ENCODE results near the gene PI3. TPM values are rescaled to one million over a fixed set of nuclear protein-coding genes. Genes with fewer than 3 reads are reported as not detected.
"Not testable (repeated sequence)": the region's sequence is repeated elsewhere in the genome, so short reads cannot be mapped to it uniquely, and the experiment has no call there.

The PI3 gene
- total and polyA plus RNA-seq, 2 experiments from 2014 or later: not detected

- TF ChIP-seq EZH2 (IDR thresholded peaks at IDR 0.05; ENCODE audit: low read depth, unreplicated experiment) (no peak), EZH2phosphoT487 (IDR thresholded peaks at IDR 0.05; ENCODE audit: unreplicated experiment) (no peak)
- TF ChIP-seq, protein P1, sequence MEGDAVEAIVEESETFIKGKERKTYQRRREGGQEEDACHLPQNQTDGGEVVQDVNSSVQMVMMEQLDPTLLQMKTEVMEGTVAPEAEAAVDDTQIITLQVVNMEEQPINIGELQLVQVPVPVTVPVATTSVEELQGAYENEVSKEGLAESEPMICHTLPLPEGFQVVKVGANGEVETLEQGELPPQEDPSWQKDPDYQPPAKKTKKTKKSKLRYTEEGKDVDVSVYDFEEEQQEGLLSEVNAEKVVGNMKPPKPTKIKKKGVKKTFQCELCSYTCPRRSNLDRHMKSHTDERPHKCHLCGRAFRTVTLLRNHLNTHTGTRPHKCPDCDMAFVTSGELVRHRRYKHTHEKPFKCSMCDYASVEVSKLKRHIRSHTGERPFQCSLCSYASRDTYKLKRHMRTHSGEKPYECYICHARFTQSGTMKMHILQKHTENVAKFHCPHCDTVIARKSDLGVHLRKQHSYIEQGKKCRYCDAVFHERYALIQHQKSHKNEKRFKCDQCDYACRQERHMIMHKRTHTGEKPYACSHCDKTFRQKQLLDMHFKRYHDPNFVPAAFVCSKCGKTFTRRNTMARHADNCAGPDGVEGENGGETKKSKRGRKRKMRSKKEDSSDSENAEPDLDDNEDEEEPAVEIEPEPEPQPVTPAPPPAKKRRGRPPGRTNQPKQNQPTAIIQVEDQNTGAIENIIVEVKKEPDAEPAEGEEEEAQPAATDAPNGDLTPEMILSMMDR (conservative IDR thresholded peaks at IDR 0.05; ENCODE audit: low read depth in 2 of 2): peak; percentile 94 to 95
- no peak overlapping the region for H3K27ac Mint-ChIP-seq
- Histone ChIP-seq H3K4me2 (no peak overlapping the region), H2AFZ (peak overlapping the region; percentile 87), H3K79me2 (replicated peaks; ENCODE audit: insufficient read depth) (no peaks in the 10 kb centered on the region), H3K4me3 (no peak overlapping the region), H3K36me3 (ENCODE audit: insufficient read depth) (no peaks in the 10 kb centered on the region), H4K20me1 (replicated peaks; ENCODE audit: insufficient read depth) (no peaks in the 10 kb centered on the region), H3K9me2 (ENCODE audit: insufficient read depth) (0 out of 2 replicates have a peak, but pooled peaks cover 10% of the 10 kb centered on the region), H3K4me1 (ENCODE audit: insufficient read depth) (no peaks in the 10 kb centered on the region), H3K27ac (ENCODE audit: low read depth) (no peak overlapping the region), H3K27me3 (ENCODE audit: insufficient read depth) (no peaks in the 10 kb centered on the region), H3F3A (replicated peaks; ENCODE audit: low read depth) (no peaks in the 10 kb centered on the region)
- H3K4me1 Mint-ChIP-seq: no peaks in the 10 kb centered on the region
- H3K9me3 Mint-ChIP-seq: no peaks in the 10 kb centered on the region
- peak; percentile 90 for DNase-seq (ENCODE audit: low spot score)
- no peaks in the 10 kb centered on the region for H3K27me3 Mint-ChIP-seq (ENCODE audit: insufficient read depth, low read depth, poor library complexity)
- no peaks in the 10 kb centered on the region for H3K36me3 Mint-ChIP-seq (ENCODE audit: low read depth)
- H3K4me3 Mint-ChIP-seq: no peak overlapping the region
- peak; percentile 100 for ATAC-seq
These were observed 36.0 kb upstream of the PI3 start for GRCh38 chr20:45138561-45139300.

DNA sequence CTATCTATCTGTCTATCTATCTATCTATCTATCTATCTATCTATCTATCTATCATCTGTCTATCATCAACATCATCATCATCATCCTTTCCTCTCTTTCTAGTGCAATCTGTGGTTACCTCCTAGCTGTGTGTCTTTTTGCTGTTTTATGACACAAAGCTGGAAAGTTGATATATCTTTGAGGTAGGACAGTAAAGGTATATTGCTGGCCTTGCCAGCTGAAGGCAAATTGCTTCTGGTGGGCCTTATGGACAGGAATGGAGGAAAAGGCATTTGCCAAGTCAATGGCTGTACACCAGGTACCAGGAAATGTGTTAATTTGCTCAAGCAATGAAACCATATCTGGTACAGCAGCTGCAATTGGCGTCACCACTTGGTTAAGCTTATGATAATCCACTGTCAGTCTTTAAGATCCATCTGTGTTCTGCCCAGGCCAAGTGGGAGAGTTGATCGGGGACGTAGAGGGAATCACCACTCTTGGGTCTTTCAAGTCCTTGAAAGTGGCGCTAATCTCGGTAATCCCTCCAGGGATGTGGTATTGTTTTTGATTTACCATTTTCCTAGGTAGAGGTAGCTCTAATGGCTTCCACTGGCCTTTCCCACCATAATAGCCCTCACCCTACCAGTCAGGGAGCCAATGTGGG, 34.8 kb upstream of the PI3 start:
- H4K20me1 ChIP-seq (replicated peaks; ENCODE audit: insufficient read depth); H3K4me3 Mint-ChIP-seq; H3K27ac ChIP-seq (ENCODE audit: low read depth); H2AFZ ChIP-seq; H3K27ac Mint-ChIP-seq; H3K4me1 Mint-ChIP-seq; H3K4me2 ChIP-seq; ATAC-seq; H3K27me3 Mint-ChIP-seq (ENCODE audit: insufficient read depth, low read depth, poor library complexity); H3K36me3 Mint-ChIP-seq (ENCODE audit: low read depth); H3K4me3 ChIP-seq; H3F3A ChIP-seq (replicated peaks; ENCODE audit: low read depth); H3K27me3 ChIP-seq (ENCODE audit: insufficient read depth); H3K9me3 Mint-ChIP-seq; H3K4me1 ChIP-seq (ENCODE audit: insufficient read depth); H3K79me2 ChIP-seq (replicated peaks; ENCODE audit: insufficient read depth); H3K36me3 ChIP-seq (ENCODE audit: insufficient read depth); DNase-seq (ENCODE audit: low spot score): not testable (repeated sequence)
- H3K9me2 ChIP-seq (ENCODE audit: insufficient read depth): 0 out of 2 replicates have a peak, but pooled peaks cover 10% of the 10 kb centered on the region

- H3F3A ChIP-seq (replicated peaks; ENCODE audit: low read depth): no peaks in the 10 kb centered on the region
- no peak overlapping the region for H3K27ac ChIP-seq (ENCODE audit: low read depth)
- no peak for DNase-seq (ENCODE audit: low spot score)
- Mint-ChIP-seq H3K4me1 (no peaks in the 10 kb centered on the region), H3K27me3 (ENCODE audit: insufficient read depth, low read depth, poor library complexity) (no peaks in the 10 kb centered on the region), H3K27ac (no peak overlapping the region), H3K4me3 (no peak overlapping the region), H3K36me3 (ENCODE audit: low read depth) (no peaks in the 10 kb centered on the region), H3K9me3 (no peaks in the 10 kb centered on the region)
- H3K9me2 ChIP-seq (ENCODE audit: insufficient read depth): peaks cover 10% of the 10 kb centered on the region; the same call in 1 of the 2 replicates
- no peaks in the 10 kb centered on the region for H3K4me1 ChIP-seq (ENCODE audit: insufficient read depth)
- H3K4me2 ChIP-seq: no peak overlapping the region
- no peaks in the 10 kb centered on the region for H4K20me1 ChIP-seq (replicated peaks; ENCODE audit: insufficient read depth)
- no peak overlapping the region for H2AFZ ChIP-seq
- ATAC-seq: no peak
- H3K79me2 ChIP-seq (replicated peaks; ENCODE audit: insufficient read depth): no peaks in the 10 kb centered on the region
- no peak overlapping the region for H3K4me3 ChIP-seq
- no peaks in the 10 kb centered on the region for H3K27me3 ChIP-seq (ENCODE audit: insufficient read depth)
- H3K36me3 ChIP-seq (ENCODE audit: insufficient read depth): no peaks in the 10 kb centered on the region
- TF ChIP-seq, protein P2, sequence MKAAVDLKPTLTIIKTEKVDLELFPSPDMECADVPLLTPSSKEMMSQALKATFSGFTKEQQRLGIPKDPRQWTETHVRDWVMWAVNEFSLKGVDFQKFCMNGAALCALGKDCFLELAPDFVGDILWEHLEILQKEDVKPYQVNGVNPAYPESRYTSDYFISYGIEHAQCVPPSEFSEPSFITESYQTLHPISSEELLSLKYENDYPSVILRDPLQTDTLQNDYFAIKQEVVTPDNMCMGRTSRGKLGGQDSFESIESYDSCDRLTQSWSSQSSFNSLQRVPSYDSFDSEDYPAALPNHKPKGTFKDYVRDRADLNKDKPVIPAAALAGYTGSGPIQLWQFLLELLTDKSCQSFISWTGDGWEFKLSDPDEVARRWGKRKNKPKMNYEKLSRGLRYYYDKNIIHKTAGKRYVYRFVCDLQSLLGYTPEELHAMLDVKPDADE (IDR thresholded peaks at IDR 0.05): no peak
- TF ChIP-seq ZNF331 (CRISPR knock-in tag; IDR thresholded peaks at IDR 0.05; ENCODE audit: low read depth) (no peak), JUNB (IDR thresholded peaks at IDR 0.05; ENCODE audit: unreplicated experiment) (no peak), EZH2 (IDR thresholded peaks at IDR 0.05; ENCODE audit: low read depth, unreplicated experiment) (no peak), ZNF114 (CRISPR knock-in tag; IDR thresholded peaks at IDR 0.05) (no peak)
These were observed 33.9 kb upstream of the PI3 start for GRCh38 chr20:45140836-45141235.

All from GM23338 (cell line).